NCI-H2227 (cell line): ENCODE measurements around the gene PGM2L1.
A peak's percentile ranks its signal among the peaks of the same experiment; 100 is the strongest.
"Not testable (repeated sequence)": the region's sequence is repeated elsewhere in the genome, so short reads cannot be mapped to it uniquely, and the experiment has no call there.

ENCODE experiments used
- DNase-seq: peaks from one replicate; lab custom pipeline; 2025; ENCODE audit not compliant: unreplicated experiment; lab: John Stamatoyannopoulos, UW

PGM2L1 gene

GRCh38 chr11:74403607-74404321, 5.5 kb upstream of the PGM2L1 start:
- DNase-seq, result no peak

GRCh38 chr11:74400606-74401005, 2.4 kb upstream of the PGM2L1 start:
- DNase-seq, result peak; percentile 14

GRCh38 chr11:74397501-74398243, 561 bp downstream of the PGM2L1 start:
- peak; percentile 61 for DNase-seq

- DNase-seq, result no peak
These were observed 6.0 kb downstream of the PGM2L1 start for GRCh38 chr11:74392256-74392655.

GRCh38 chr11:74391193-74391592, 7.0 kb downstream of the PGM2L1 start:
- DNase-seq, result no peak

- no peak for DNase-seq
These were observed 7.5 kb downstream of the PGM2L1 start for GRCh38 chr11:74390697-74391096.

GRCh38 chr11:74388678-74389327, 9.4 kb downstream of the PGM2L1 start:
- peak; percentile 62 for DNase-seq

- no peak for DNase-seq
These were observed 13.6 kb downstream of the PGM2L1 start for GRCh38 chr11:74384641-74385040.

- DNase-seq, result peak; percentile 12
These were observed 17.3 kb downstream of the PGM2L1 start for GRCh38 chr11:74380746-74381439.

- no peak for DNase-seq
These were observed 20.5 kb downstream of the PGM2L1 start for GRCh38 chr11:74377689-74378088.

- DNase-seq, result peak; percentile 19
These were observed 24.9 kb downstream of the PGM2L1 start for GRCh38 chr11:74373382-74373781.

GRCh38 chr11:74371269-74372052, 26.8 kb downstream of the PGM2L1 start:
- peak; percentile 56 for DNase-seq

GRCh38 chr11:74370123-74370522, 28.1 kb downstream of the PGM2L1 start:
- DNase-seq, result no peak

- DNase-seq, result no peak
These were observed 30.4 kb downstream of the PGM2L1 start for GRCh38 chr11:74367881-74368280.

GRCh38 chr11:74366576-74366975, 31.7 kb downstream of the PGM2L1 start:
- DNase-seq, result no peak

- DNase-seq, result not testable (repeated sequence)
These were observed 32.4 kb downstream of the PGM2L1 start for GRCh38 chr11:74365805-74366204.

GRCh38 chr11:74357449-74357848, 40.8 kb downstream of the PGM2L1 start:
- DNase-seq, result no peak

GRCh38 chr11:74355626-74356025, 42.6 kb downstream of the PGM2L1 start:
- no peak for DNase-seq

- no peak for DNase-seq
These were observed 44.2 kb downstream of the PGM2L1 start for GRCh38 chr11:74354036-74354435.

- DNase-seq, result no peak
These were observed 50.9 kb downstream of the PGM2L1 start for GRCh38 chr11:74347381-74347780.

GRCh38 chr11:74345420-74345819, 52.8 kb downstream of the PGM2L1 start:
- no peak for DNase-seq
